Measurements from ENCODE around the gene KLC1. TPM values are rescaled to one million over a fixed set of nuclear protein-coding genes. Genes with fewer than 3 reads are reported as not detected.

The KLC1 gene
- total and polyA plus RNA-seq, 8 donors, result 56.5 to 522 (median 123) TPM

DNA sequence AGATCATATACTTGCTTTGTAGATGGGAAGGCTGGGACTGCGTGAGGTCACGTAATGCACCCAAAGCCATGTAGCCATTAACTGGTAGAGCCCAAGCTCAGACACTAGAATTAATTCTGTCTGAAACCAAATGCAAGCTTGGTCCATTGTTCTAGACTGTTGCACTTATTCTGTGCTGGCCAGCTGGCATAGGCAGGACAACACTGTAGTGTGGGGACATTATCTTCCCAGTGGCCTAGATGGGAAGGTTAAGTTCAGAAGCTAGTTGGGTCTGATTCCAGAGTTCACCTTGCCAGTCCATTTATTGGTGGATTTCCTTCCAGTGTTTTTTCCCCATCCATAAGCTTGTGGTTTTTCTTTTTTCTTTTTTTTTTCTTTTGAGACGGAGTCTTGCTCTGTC is 39.1 kb downstream of the KLC1 start:
- Histone ChIP-seq H3K36me3 (peaks cover 79 to 100% (median 100%) of the 10 kb centered on the region in 4 donors), H3K27me3 (no peaks in the 10 kb centered on the region), H3K4me1 (peaks cover 0 to 15% (median 8%) of the 10 kb centered on the region in 4 donors), H3K27ac (no peak overlapping the region), H3K4me3 (no peak overlapping the region), H3K9me3 (no peaks in the 10 kb centered on the region)
- TF ChIP-seq EP300 (IDR thresholded peaks at IDR 0.05), result no peak
- TF ChIP-seq POLR2A (IDR thresholded peaks at IDR 0.05), result no peak
- TF ChIP-seq, protein P1, sequence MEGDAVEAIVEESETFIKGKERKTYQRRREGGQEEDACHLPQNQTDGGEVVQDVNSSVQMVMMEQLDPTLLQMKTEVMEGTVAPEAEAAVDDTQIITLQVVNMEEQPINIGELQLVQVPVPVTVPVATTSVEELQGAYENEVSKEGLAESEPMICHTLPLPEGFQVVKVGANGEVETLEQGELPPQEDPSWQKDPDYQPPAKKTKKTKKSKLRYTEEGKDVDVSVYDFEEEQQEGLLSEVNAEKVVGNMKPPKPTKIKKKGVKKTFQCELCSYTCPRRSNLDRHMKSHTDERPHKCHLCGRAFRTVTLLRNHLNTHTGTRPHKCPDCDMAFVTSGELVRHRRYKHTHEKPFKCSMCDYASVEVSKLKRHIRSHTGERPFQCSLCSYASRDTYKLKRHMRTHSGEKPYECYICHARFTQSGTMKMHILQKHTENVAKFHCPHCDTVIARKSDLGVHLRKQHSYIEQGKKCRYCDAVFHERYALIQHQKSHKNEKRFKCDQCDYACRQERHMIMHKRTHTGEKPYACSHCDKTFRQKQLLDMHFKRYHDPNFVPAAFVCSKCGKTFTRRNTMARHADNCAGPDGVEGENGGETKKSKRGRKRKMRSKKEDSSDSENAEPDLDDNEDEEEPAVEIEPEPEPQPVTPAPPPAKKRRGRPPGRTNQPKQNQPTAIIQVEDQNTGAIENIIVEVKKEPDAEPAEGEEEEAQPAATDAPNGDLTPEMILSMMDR (IDR thresholded peaks at IDR 0.05), result no peak
- no peak for TF ChIP-seq POLR2AphosphoS5 (IDR thresholded peaks at IDR 0.05)
- intact Hi-C loops (cut with DNase I; ENCODE audit: low total_unique reads), result no loop called here
- no peak for DNase-seq
- 96 to 100% (median 98%) methylated on average over 3 of the region's 3 CpGs for WGBS, 5 donors

DNA sequence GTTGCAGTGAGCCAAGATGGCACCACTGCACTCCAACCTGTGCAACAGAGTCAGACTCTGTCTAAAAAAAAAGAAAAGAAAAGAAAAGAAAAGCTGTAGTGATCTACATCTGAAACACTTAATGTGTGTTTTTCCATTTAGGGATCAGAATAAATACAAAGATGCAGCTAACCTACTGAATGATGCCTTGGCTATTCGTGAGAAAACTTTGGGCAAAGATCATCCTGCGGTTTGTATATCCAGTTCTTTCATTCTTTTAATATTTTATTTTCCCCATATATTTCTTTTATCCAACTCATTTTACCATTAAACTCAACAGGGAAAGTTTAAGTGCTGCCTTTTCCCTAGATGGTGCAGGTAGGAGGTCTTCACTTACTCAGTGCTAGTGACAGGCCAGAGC is 40.4 kb downstream of the KLC1 start:
- H3K9me3 ChIP-seq, result no peaks in the 10 kb centered on the region
- peaks cover 0 to 6% (median 2%) of the 10 kb centered on the region in 4 donors for H3K4me1 ChIP-seq
- peaks cover 82 to 100% (median 100%) of the 10 kb centered on the region in 4 donors for H3K36me3 ChIP-seq
- H3K4me3 ChIP-seq, result no peak overlapping the region
- no peak for TF ChIP-seq POLR2A (IDR thresholded peaks at IDR 0.05)
- TF ChIP-seq, protein P1 (IDR thresholded peaks at IDR 0.05), result no peak
- no peak for TF ChIP-seq POLR2AphosphoS5 (IDR thresholded peaks at IDR 0.05)
- WGBS, 5 donors, result 89 to 99% (median 95%) methylated on average over 2 of the region's 2 CpGs
- intact Hi-C loops (cut with DNase I; ENCODE audit: low total_unique reads), result no loop called here
- no peak for DNase-seq
- H3K27ac ChIP-seq, result no peak overlapping the region
- H3K27me3 ChIP-seq, result no peaks in the 10 kb centered on the region

GRCh38 chr14:103671911-103672310 is 42.9 kb downstream of the KLC1 start:
- intact Hi-C loops (cut with DNase I; ENCODE audit: low total_unique reads), result no loop called here
- Histone ChIP-seq H3K27me3 (no peaks in the 10 kb centered on the region), H3K9me3 (no peaks in the 10 kb centered on the region), H3K36me3 (peaks cover 96 to 100% (median 100%) of the 10 kb centered on the region in 4 donors), H3K27ac (no peak overlapping the region), H3K4me3 (no peak overlapping the region), H3K4me1 (no peaks in the 10 kb centered on the region)
- 92 to 97% (median 95%) methylated on average over 4 of the region's 4 CpGs for WGBS, 5 donors
- no peak for TF ChIP-seq POLR2A (IDR thresholded peaks at IDR 0.05)
- TF ChIP-seq EP300 (IDR thresholded peaks at IDR 0.05), result no peak
- TF ChIP-seq, protein P1 (IDR thresholded peaks at IDR 0.05), result no peak
- DNase-seq, result no peak

GRCh38 chr14:103675957-103676356 is 46.9 kb downstream of the KLC1 start:
- Histone ChIP-seq H3K36me3 (peaks cover 96 to 100% (median 100%) of the 10 kb centered on the region in 4 donors), H3K4me3 (no peak overlapping the region), H3K4me1 (peaks cover 0 to 18% (median 7%) of the 10 kb centered on the region in 4 donors), H3K27me3 (no peaks in the 10 kb centered on the region), H3K27ac (no peak overlapping the region), H3K9me3 (no peaks in the 10 kb centered on the region)
- TF ChIP-seq, protein P1 (IDR thresholded peaks at IDR 0.05), result no peak
- no peak for DNase-seq
- WGBS, 5 donors, result 89 to 99% (median 96%) methylated on average over 8 of the region's 8 CpGs
- intact Hi-C loops (cut with DNase I; ENCODE audit: low total_unique reads), result no loop called here
